KMS-11 (cell line): ENCODE data around the gene CACNA2D3.

Experiments
- H2AFZ ChIP-seq: fragments of 200-600 bp; sonication (generic); 2 replicates; pipeline ENCODE4 v1.6.1; 2016; ENCODE audit warnings: antibody characterized with exemption, mixed run types, low read depth
- H3K27ac ChIP-seq: fragments of 200-600 bp; sonication (generic); 2 replicates; pipeline ENCODE4 v1.6.1; 2016; ENCODE audit warnings: mild to moderate bottlenecking, mixed run types
- H3K27me3 ChIP-seq: fragments of 200-600 bp; sonication (generic); 2 replicates; pipeline ENCODE4 v1.6.1; 2017; ENCODE audit warnings: mild to moderate bottlenecking, low read depth, mixed run types, moderate library complexity; ENCODE audit not compliant: insufficient read depth
- H3K36me3 ChIP-seq: fragments of 200-600 bp; sonication (generic); 2 replicates; pipeline ENCODE4 v1.6.1; 2017; ENCODE audit warnings: mild to moderate bottlenecking, mixed run types; ENCODE audit not compliant: insufficient read depth
- H3K4me1 ChIP-seq: fragments of 200-600 bp; sonication (generic); 2 replicates; pipeline ENCODE4 v1.6.1; 2016; ENCODE audit warnings: mild to moderate bottlenecking, low read depth, mixed run types; ENCODE audit not compliant: poor library complexity, severe bottlenecking
- H3K4me2 ChIP-seq: fragments of 200-600 bp; sonication (generic); 2 replicates; pipeline ENCODE4 v1.7.0; 2016; ENCODE audit warnings: mild to moderate bottlenecking, mixed run types
- H3K4me3 ChIP-seq: fragments of 200-600 bp; sonication (generic); IDR thresholded peaks from 2 replicates; pipeline ENCODE4 v1.6.1; 2017; ENCODE audit warnings: low read depth, low read length, mixed read lengths; ENCODE audit not compliant: insufficient read depth
- H3K79me2 ChIP-seq: fragments of 200-600 bp; sonication (generic); 2 replicates; pipeline ENCODE4 v1.6.1; 2016; ENCODE audit warnings: low read depth, mixed run types; ENCODE audit not compliant: insufficient read depth
- H3K9ac ChIP-seq: fragments of 200-600 bp; sonication (generic); 2 replicates; pipeline ENCODE4 v1.6.1; 2016; ENCODE audit warnings: mild to moderate bottlenecking, mixed run types
- H4K20me1 ChIP-seq: fragments of 200-600 bp; sonication (generic); 2 replicates; pipeline ENCODE4 v1.6.1; 2016; ENCODE audit warnings: mild to moderate bottlenecking, mixed run types; ENCODE audit not compliant: insufficient read depth
- CTCF ChIP-seq: fragments of 200-600 bp; sonication (generic); conservative IDR thresholded peaks from 2 replicates; pipeline ENCODE4 v1.6.1; 2017; ENCODE audit warnings: low read depth, mild to moderate bottlenecking, antibody characterized with exemption, low read length, moderate library complexity, mixed read lengths

CACNA2D3 gene

DNA sequence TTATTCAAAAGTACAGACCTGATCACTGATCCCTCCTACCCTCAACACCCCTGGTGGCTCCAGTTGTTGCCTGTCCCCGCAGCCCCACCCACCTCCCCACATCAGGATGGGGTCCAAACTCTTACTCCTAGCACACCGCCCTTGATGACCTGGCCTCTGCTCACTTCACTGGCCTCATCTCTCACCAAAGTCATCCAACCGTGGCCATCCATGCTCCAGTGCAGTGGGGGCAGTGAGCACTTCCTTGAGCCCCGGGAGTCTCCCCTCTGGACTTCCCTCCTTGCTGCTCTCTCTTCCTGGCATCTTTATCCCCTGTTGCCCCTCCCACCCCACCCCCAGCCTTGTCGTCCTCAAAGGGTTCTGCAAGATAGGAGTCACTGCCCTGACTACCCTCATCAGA, 191.1 kb downstream of the CACNA2D3 start:
- no peak for TF ChIP-seq CTCF
- Histone ChIP-seq H3K4me2 (no peak overlapping the region), H3K9ac (no peak overlapping the region), H3K79me2 (no peaks in the 10 kb centered on the region), H3K27ac (no peak overlapping the region), H4K20me1 (no peaks in the 10 kb centered on the region), H3K4me1 (no peaks in the 10 kb centered on the region), H3K36me3 (no peaks in the 10 kb centered on the region), H3K4me3 (no peak overlapping the region), H3K27me3 (no peaks in the 10 kb centered on the region), H2AFZ (no peak overlapping the region)

- no peaks in the 10 kb centered on the region for H3K27me3 ChIP-seq
- no peak overlapping the region for H3K4me3 ChIP-seq
- H3K4me1 ChIP-seq, result no peaks in the 10 kb centered on the region
- H2AFZ ChIP-seq, result no peak overlapping the region
- H3K9ac ChIP-seq, result no peak overlapping the region
- no peak overlapping the region for H3K4me2 ChIP-seq
- no peaks in the 10 kb centered on the region for H3K36me3 ChIP-seq
- H3K79me2 ChIP-seq, result no peaks in the 10 kb centered on the region
- no peaks in the 10 kb centered on the region for H4K20me1 ChIP-seq
- TF ChIP-seq CTCF, result no peak
- H3K27ac ChIP-seq, result no peak overlapping the region
Measured at GRCh38 chr3:54321520-54321919, 199.2 kb downstream of the CACNA2D3 start.

DNA sequence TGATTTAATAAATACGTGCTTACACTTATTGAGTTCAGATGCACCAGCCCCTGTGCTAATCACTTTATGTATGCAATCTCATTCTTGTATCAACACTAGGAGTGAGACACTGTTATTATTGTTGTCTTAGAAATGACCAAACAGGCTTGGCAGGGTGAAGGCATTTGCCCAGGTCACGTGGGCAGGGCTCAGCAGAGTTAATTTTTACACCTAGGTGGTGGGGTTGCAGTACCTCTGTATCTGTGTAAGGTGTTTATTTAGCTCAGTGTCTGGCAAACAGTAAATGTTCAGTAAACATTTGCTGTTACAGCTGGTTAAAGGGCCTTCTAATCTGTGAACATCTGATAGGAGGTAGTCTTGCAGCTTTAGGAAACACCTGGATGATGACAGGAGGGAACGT, 200.0 kb downstream of the CACNA2D3 start:
- no peak for TF ChIP-seq CTCF
- Histone ChIP-seq H2AFZ (no peak overlapping the region), H3K4me2 (no peak overlapping the region), H4K20me1 (no peaks in the 10 kb centered on the region), H3K4me3 (no peak overlapping the region), H3K36me3 (no peaks in the 10 kb centered on the region), H3K27me3 (no peaks in the 10 kb centered on the region), H3K79me2 (no peaks in the 10 kb centered on the region), H3K27ac (no peak overlapping the region), H3K9ac (no peak overlapping the region), H3K4me1 (no peaks in the 10 kb centered on the region)

DNA sequence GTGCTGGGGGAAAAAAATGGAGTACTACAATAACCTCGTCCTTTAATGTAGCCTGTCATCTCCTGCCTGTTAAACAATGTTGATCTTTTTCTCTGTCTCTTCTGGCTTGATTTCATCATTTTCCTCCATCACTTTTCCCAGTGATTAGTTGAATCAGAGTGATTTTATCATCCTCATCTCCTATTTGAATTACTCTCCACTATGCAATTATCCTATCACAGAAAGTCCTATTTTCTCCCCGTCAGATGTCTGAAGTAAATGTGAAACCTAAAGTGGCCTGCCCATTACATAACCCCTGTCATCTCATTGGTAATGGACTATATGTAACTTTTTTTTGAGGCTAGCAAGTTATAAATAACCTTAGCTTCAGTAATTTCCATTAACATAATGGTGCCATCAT, 201.8 kb downstream of the CACNA2D3 start:
- no peaks in the 10 kb centered on the region for H3K27me3 ChIP-seq
- no peak overlapping the region for H3K27ac ChIP-seq
- H3K4me3 ChIP-seq, result no peak overlapping the region
- H3K79me2 ChIP-seq, result no peaks in the 10 kb centered on the region
- no peaks in the 10 kb centered on the region for H4K20me1 ChIP-seq
- no peak for TF ChIP-seq CTCF
- H3K9ac ChIP-seq, result no peak overlapping the region
- no peaks in the 10 kb centered on the region for H3K36me3 ChIP-seq
- H2AFZ ChIP-seq, result no peak overlapping the region
- H3K4me2 ChIP-seq, result no peak overlapping the region
- no peaks in the 10 kb centered on the region for H3K4me1 ChIP-seq

GRCh38 chr3:54326951-54327350, 204.6 kb downstream of the CACNA2D3 start:
- Histone ChIP-seq H3K4me1 (no peaks in the 10 kb centered on the region), H4K20me1 (no peaks in the 10 kb centered on the region), H3K36me3 (no peaks in the 10 kb centered on the region), H3K4me2 (no peak overlapping the region), H3K9ac (no peak overlapping the region), H3K27ac (no peak overlapping the region), H3K4me3 (no peak overlapping the region), H2AFZ (no peak overlapping the region), H3K79me2 (no peaks in the 10 kb centered on the region), H3K27me3 (no peaks in the 10 kb centered on the region)
- TF ChIP-seq CTCF, result no peak
